Neuronal stem cell (in vitro differentiated cells): ENCODE results near the gene GFOD2.

Experiments used
- DNase-seq: peaks from one replicate; pipeline ENCODE4 v3.0.0-alpha.2; 2013; ENCODE audit warnings: low spot score
- H2AFZ ChIP-seq: one replicate; pipeline ENCODE4 v1.6.1; 2013; ENCODE audit warnings: mild to moderate bottlenecking, low read length, inconsistent platforms
- H2AK5ac ChIP-seq: 2 replicates; pipeline ENCODE4 v1.6.1; 2013; ENCODE audit warnings: low read depth, mild to moderate bottlenecking, inconsistent platforms, low read length, moderate library complexity, mixed read lengths
- H2BK120ac ChIP-seq: 2 replicates; pipeline ENCODE4 v1.6.1; 2013; ENCODE audit warnings: low read depth, mild to moderate bottlenecking, inconsistent platforms, low read length, moderate library complexity, mixed read lengths
- H2BK12ac ChIP-seq: one replicate; pipeline ENCODE4 v1.6.1; 2013; ENCODE audit warnings: low read length, inconsistent platforms
- H2BK15ac ChIP-seq: 2 replicates; pipeline ENCODE4 v1.6.1; 2013; ENCODE audit warnings: mild to moderate bottlenecking, low read length, inconsistent platforms, mixed read lengths
- H2BK5ac ChIP-seq: one replicate; pipeline ENCODE4 v1.6.1; 2013; ENCODE audit warnings: inconsistent platforms, mild to moderate bottlenecking, low read length, moderate library complexity
- H3K14ac ChIP-seq: one replicate; pipeline ENCODE4 v1.6.1; 2013; ENCODE audit warnings: low read length, inconsistent platforms
- H3K18ac ChIP-seq: 2 replicates; pipeline ENCODE4 v1.6.1; 2013; ENCODE audit warnings: low read length, inconsistent platforms
- H3K23ac ChIP-seq: 2 replicates; pipeline ENCODE4 v1.6.1; 2013; ENCODE audit warnings: low read depth, mild to moderate bottlenecking, mixed read lengths, low read length, inconsistent platforms; ENCODE audit not compliant: poor library complexity
- H3K27ac ChIP-seq: replicated peaks from 3 replicates; pipeline ENCODE4 v1.5.1; 2013; ENCODE audit warnings: low read length, inconsistent platforms
- H3K27me3 ChIP-seq, 3 experiments: 2 replicates each; pipeline ENCODE4 v1.6.1; 2013; ENCODE audit warnings: low read length in 3 of 3, mild to moderate bottlenecking in 2 of 3, inconsistent platforms in 1 of 3, low read depth in 1 of 3, mixed read lengths in 1 of 3, moderate library complexity in 1 of 3; ENCODE audit not compliant: control insufficient read depth in 3 of 3, insufficient read depth in 3 of 3
- H3K36me3 ChIP-seq, 2 donors: replicated peaks in 1 of 2; 2 replicates each; pipeline ENCODE4 v1.6.1; 2013; ENCODE audit warnings: low read length in 2 of 2; ENCODE audit not compliant: control insufficient read depth in 2 of 2, insufficient read depth in 2 of 2
- H3K4ac ChIP-seq: 2 replicates; pipeline ENCODE4 v1.6.1; 2013; ENCODE audit warnings: inconsistent platforms, mild to moderate bottlenecking, low read length, moderate library complexity
- H3K4me1 ChIP-seq, 2 donors: 1 replicate in 1 of 2; 2 replicates in 1 of 2; pipeline ENCODE4 v1.6.1; 2013; ENCODE audit warnings: low read length in 2 of 2, low read depth in 1 of 2; ENCODE audit not compliant: control insufficient read depth in 2 of 2, insufficient read depth in 1 of 2
- H3K4me2 ChIP-seq: one replicate; pipeline ENCODE4 v1.6.1; 2013; ENCODE audit warnings: mild to moderate bottlenecking, low read length, inconsistent platforms; ENCODE audit not compliant: insufficient read depth, poor library complexity, severe bottlenecking
- H3K4me3 ChIP-seq, 2 donors: 2 replicates each; pipeline ENCODE4 v1.5.1; 2013; ENCODE audit warnings: low read length in 2 of 2, mild to moderate bottlenecking in 2 of 2, inconsistent platforms in 1 of 2, moderate library complexity in 1 of 2
- H3K79me1 ChIP-seq: one replicate; pipeline ENCODE4 v1.6.1; 2013; ENCODE audit warnings: low read depth, mild to moderate bottlenecking, inconsistent platforms, low read length, moderate library complexity
- H3K9ac ChIP-seq: one replicate; pipeline ENCODE4 v1.6.1; 2013; ENCODE audit warnings: mild to moderate bottlenecking, low read depth, low read length, inconsistent platforms; ENCODE audit not compliant: poor library complexity
- H3K9me3 ChIP-seq, 2 donors: replicated peaks in 1 of 2; 2 replicates each; pipeline versions ENCODE3 to v1.6.1; 2013; ENCODE audit warnings: low read length in 2 of 2, mild to moderate bottlenecking in 2 of 2, inconsistent platforms in 1 of 2, low read depth in 1 of 2, mixed read lengths in 1 of 2, moderate library complexity in 1 of 2; ENCODE audit not compliant: control insufficient read depth in 2 of 2, insufficient read depth in 1 of 2
- H4K8ac ChIP-seq: one replicate; pipeline ENCODE4 v1.6.1; 2013; ENCODE audit warnings: low read depth, mild to moderate bottlenecking, inconsistent platforms, low read length, moderate library complexity
- H4K91ac ChIP-seq: one replicate; pipeline ENCODE4 v1.6.1; 2013; ENCODE audit warnings: low read length, low read depth, mild to moderate bottlenecking, inconsistent platforms; ENCODE audit not compliant: poor library complexity
- WGBS, 2 donors: extraction: QIAGEN DNeasy Blood & Tissue Kit; methylation state at CpG; one replicate each; pipeline ENCODE4 v1.1.7; 2013; ENCODE audit warnings: missing lambda C conversion rate in 2 of 2, mixed read lengths in 1 of 2; ENCODE audit not compliant: insufficient read length in 2 of 2, insufficient replicate concordance in 1 of 2; ENCODE audit errors: extremely low coverage in 2 of 2; 5-methylcytosine and 5-hydroxymethylcytosine counted together

GFOD2 gene

DNA sequence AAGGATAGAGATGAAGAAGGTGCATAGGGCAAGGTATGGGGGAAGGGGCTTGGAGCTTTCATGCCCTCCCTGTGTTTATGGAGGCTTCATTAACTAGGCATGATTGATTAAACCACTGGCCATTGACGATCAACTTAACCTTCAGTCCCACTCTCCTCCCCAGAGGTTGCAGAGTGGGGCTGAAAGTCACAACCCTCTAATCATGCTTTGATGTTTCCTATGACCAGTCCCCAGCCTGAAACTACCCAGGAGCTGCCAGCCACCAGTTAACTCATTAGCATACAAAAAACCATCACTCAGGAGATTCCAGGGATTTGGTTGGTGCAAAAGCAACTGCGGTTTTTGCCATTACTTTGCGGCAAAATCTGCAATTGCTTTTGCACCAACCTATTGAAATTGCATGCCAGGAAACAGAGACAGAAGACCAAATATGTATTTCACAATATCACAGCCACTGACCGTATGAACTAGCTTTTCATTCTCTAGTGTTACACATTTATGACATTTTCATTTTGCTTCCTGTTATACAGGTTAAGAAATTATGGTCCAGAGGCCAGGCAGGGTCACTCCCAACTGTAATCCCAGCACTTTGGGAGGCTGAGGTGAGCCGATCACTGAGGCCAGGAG is 5.4 kb downstream of the GFOD2 start:
- no peaks in the 10 kb centered on the region for H3K27me3 ChIP-seq
- H3K9ac ChIP-seq = no peak overlapping the region
- no peak overlapping the region for H2BK120ac ChIP-seq
- H3K4me1 ChIP-seq = peaks cover 0 to 2% of the 10 kb centered on the region in 2 donors
- H2BK12ac ChIP-seq = no peak overlapping the region
- no peak overlapping the region for H3K23ac ChIP-seq
- peaks cover 0 to 24% of the 10 kb centered on the region in 2 donors for H3K36me3 ChIP-seq
- H2AK5ac ChIP-seq = no peak overlapping the region
- no peak for DNase-seq
- no peak overlapping the region for H4K91ac ChIP-seq
- H3K14ac ChIP-seq = no peak overlapping the region
- H3K4ac ChIP-seq = no peak overlapping the region
- no peak overlapping the region for H3K4me2 ChIP-seq
- H3K18ac ChIP-seq = no peak overlapping the region
- H4K8ac ChIP-seq = no peak overlapping the region
- no peak overlapping the region for H2AFZ ChIP-seq
- WGBS, 2 donors = no CpG with 5 or more reads among the region's 5 CpGs
- H3K9me3 ChIP-seq = no peaks in the 10 kb centered on the region
- H3K79me1 ChIP-seq = peaks cover 6% of the 10 kb centered on the region
- H3K4me3 ChIP-seq = no peak overlapping the region
- H3K27ac ChIP-seq = no peak overlapping the region
- H2BK15ac ChIP-seq = no peak overlapping the region
- no peak overlapping the region for H2BK5ac ChIP-seq

GRCh38 chr16:67710607-67711006 is 8.5 kb downstream of the GFOD2 start:
- no peak overlapping the region for H4K91ac ChIP-seq
- H3K4me1 ChIP-seq = no peaks in the 10 kb centered on the region
- H2BK15ac ChIP-seq = no peak overlapping the region
- no peak overlapping the region for H3K4me3 ChIP-seq
- DNase-seq = no peak
- no peak overlapping the region for H2BK5ac ChIP-seq
- H3K23ac ChIP-seq = no peak overlapping the region
- H2AK5ac ChIP-seq = no peak overlapping the region
- no peak overlapping the region for H4K8ac ChIP-seq
- peaks cover 0 to 8% of the 10 kb centered on the region in 2 donors for H3K36me3 ChIP-seq
- no peak overlapping the region for H2BK120ac ChIP-seq
- H3K18ac ChIP-seq = no peak overlapping the region
- H3K79me1 ChIP-seq = peaks cover 6% of the 10 kb centered on the region
- no peak overlapping the region for H2BK12ac ChIP-seq
- H3K27ac ChIP-seq = no peak overlapping the region
- no peaks in the 10 kb centered on the region for H3K9me3 ChIP-seq
- WGBS, 2 donors = no CpG with 5 or more reads among the region's 6 CpGs
- no peak overlapping the region for H3K14ac ChIP-seq
- no peak overlapping the region for H3K4me2 ChIP-seq
- H3K4ac ChIP-seq = no peak overlapping the region
- H3K9ac ChIP-seq = no peak overlapping the region
- no peaks in the 10 kb centered on the region for H3K27me3 ChIP-seq
- H2AFZ ChIP-seq = no peak overlapping the region

GRCh38 chr16:67709050-67709449 is 10.1 kb downstream of the GFOD2 start:
- Histone ChIP-seq H2BK5ac (no peak overlapping the region), H3K9me3 (no peaks in the 10 kb centered on the region), H2AFZ (no peak overlapping the region), H3K18ac (no peak overlapping the region), H3K27me3 (no peaks in the 10 kb centered on the region), H2AK5ac (no peak overlapping the region), H3K4ac (no peak overlapping the region), H3K36me3 (peaks cover 3 to 8% of the 10 kb centered on the region in 2 donors), H4K91ac (no peak overlapping the region), H3K4me3 (no peak overlapping the region), H2BK15ac (no peak overlapping the region), H4K8ac (no peak overlapping the region), H3K23ac (no peak overlapping the region), H2BK12ac (no peak overlapping the region), H3K4me2 (no peak overlapping the region), H2BK120ac (no peak overlapping the region), H3K9ac (no peak overlapping the region), H3K4me1 (no peaks in the 10 kb centered on the region), H3K14ac (no peak overlapping the region), H3K79me1 (peaks cover 8% of the 10 kb centered on the region), H3K27ac (no peak overlapping the region)
- no peak for DNase-seq
- no CpG with 5 or more reads among the region's 1 CpG for WGBS, 2 donors

DNA sequence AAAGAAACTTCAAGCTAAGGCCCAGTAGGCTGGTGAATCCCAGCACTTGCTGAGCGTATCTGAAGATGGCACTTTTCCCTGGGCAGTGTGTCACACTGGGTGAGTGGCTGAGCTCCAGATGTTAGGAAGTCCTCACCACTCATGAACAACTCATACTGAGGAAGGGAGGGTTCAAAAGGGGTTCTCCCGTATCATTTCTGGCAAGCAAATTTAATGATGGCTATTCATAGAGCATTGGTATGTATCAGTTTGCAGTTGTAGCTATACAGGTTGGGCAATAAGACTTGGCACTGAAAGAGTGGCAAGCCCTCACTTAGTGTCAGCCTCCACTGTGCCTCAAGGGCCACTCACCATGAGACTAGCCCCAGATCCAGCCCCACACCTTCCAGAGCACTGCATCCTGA is 10.7 kb downstream of the GFOD2 start:
- Histone ChIP-seq H3K4me3 (no peak overlapping the region), H3K4ac (no peak overlapping the region), H3K23ac (no peak overlapping the region), H2BK120ac (no peak overlapping the region), H3K27ac (no peak overlapping the region), H3K9me3 (no peaks in the 10 kb centered on the region), H3K4me1 (no peaks in the 10 kb centered on the region), H2BK12ac (no peak overlapping the region), H3K14ac (no peak overlapping the region), H2AFZ (no peak overlapping the region), H2BK15ac (no peak overlapping the region), H4K8ac (no peak overlapping the region), H4K91ac (no peak overlapping the region), H2AK5ac (no peak overlapping the region), H3K36me3 (peaks cover 3 to 8% of the 10 kb centered on the region in 2 donors), H3K18ac (no peak overlapping the region), H3K4me2 (no peak overlapping the region), H3K79me1 (peaks cover 8% of the 10 kb centered on the region), H3K9ac (no peak overlapping the region), H3K27me3 (no peaks in the 10 kb centered on the region), H2BK5ac (no peak overlapping the region)
- WGBS, 2 donors = no CpG with 5 or more reads among the region's 2 CpGs
- DNase-seq = no peak
